Loucy (cell line): Measurements from ENCODE around the gene MRPL57.

Source experiments
- EZH2phosphoT487 ChIP-seq: fragments of 200-600 bp; IDR thresholded peaks from 2 replicates; pipeline ENCODE4 v1.6.1; 2018; ENCODE audit warnings: antibody characterized with exemption, mild to moderate bottlenecking, moderate library complexity, borderline replicate concordance
- TF ChIP-seq, protein P1 (sequence below): fragments of 200-600 bp; sonication (generic); conservative IDR thresholded peaks from 2 replicates; pipeline ENCODE4 v1.5.1; 2014; ENCODE audit warnings: mild to moderate bottlenecking, antibody characterized with exemption, low read length

DNA sequence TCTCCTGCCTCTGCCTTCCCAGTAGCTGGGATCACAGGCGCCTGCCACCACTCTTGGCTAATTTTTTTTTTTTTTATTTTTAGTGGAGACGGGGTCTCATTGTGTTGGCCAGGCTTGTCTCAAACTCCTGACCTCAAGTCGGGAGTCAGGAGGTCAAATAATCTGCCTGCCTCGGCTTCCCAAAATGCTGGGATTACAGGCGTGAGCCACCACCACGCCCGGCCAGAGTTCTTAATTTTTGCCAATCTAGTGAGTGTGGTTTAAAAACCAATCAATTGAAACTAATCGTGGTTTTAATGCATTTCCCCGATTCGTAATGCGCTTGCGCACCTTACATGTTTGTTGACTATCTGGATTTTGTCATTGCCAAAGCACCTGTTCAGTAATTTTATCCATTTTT is 37.1 kb upstream of the MRPL57 start:
- TF ChIP-seq, protein P1, sequence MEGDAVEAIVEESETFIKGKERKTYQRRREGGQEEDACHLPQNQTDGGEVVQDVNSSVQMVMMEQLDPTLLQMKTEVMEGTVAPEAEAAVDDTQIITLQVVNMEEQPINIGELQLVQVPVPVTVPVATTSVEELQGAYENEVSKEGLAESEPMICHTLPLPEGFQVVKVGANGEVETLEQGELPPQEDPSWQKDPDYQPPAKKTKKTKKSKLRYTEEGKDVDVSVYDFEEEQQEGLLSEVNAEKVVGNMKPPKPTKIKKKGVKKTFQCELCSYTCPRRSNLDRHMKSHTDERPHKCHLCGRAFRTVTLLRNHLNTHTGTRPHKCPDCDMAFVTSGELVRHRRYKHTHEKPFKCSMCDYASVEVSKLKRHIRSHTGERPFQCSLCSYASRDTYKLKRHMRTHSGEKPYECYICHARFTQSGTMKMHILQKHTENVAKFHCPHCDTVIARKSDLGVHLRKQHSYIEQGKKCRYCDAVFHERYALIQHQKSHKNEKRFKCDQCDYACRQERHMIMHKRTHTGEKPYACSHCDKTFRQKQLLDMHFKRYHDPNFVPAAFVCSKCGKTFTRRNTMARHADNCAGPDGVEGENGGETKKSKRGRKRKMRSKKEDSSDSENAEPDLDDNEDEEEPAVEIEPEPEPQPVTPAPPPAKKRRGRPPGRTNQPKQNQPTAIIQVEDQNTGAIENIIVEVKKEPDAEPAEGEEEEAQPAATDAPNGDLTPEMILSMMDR: no peak
- no peak for TF ChIP-seq EZH2phosphoT487
